Neural cell (in vitro differentiated cells): Measurements from ENCODE around the gene COL23A1. TPM values are rescaled to one million over a fixed set of nuclear protein-coding genes. Genes with fewer than 3 reads are reported as not detected.

Experiments
- H2AFZ ChIP-seq: fragments of 200-600, 300-800 bp; sonication (generic), shearing (Covaris generic); 2 replicates; pipeline ENCODE4 v1.6.0; 2014; ENCODE audit warnings: low read depth, mild to moderate bottlenecking, antibody characterized with exemption, low read length, moderate library complexity
- H3F3A ChIP-seq: fragments of 200-600 bp; shearing (Covaris generic); 2 replicates; pipeline ENCODE4 v1.6.1; 2016; ENCODE audit warnings: mild to moderate bottlenecking, moderate library complexity, mixed read lengths, antibody characterized with exemption, low read length; ENCODE audit not compliant: insufficient read depth, poor library complexity, severe bottlenecking
- H3K27ac ChIP-seq: fragments of 200-600, 300-800 bp; sonication (generic), shearing (Covaris generic); 2 replicates; pipeline ENCODE4 v1.5.1; 2014; ENCODE audit warnings: mild to moderate bottlenecking, low read length, moderate library complexity
- H3K27me3 ChIP-seq: fragments of 300-800, 200-600 bp; sonication (generic), shearing (Covaris generic); 2 replicates; pipeline ENCODE4 v1.6.0; 2014; ENCODE audit warnings: mild to moderate bottlenecking, low read depth, low read length, moderate library complexity; ENCODE audit not compliant: insufficient read depth
- H3K36me3 ChIP-seq: fragments of 300-800, 200-600 bp; sonication (generic), shearing (Covaris generic); 2 replicates; pipeline ENCODE4 v1.5.1; 2014; ENCODE audit warnings: mild to moderate bottlenecking, antibody characterized with exemption, low read length, moderate library complexity; ENCODE audit not compliant: insufficient read depth
- H3K4me2 ChIP-seq: fragments of 300-800, 200-600 bp; sonication (generic), shearing (Covaris generic); 2 replicates; pipeline ENCODE4 v1.6.0; 2014; ENCODE audit warnings: mild to moderate bottlenecking, low read length
- H3K4me3 ChIP-seq: fragments of 300-800, 200-600 bp; sonication (generic), shearing (Covaris generic); 2 replicates; pipeline ENCODE4 v1.5.1; 2014; ENCODE audit warnings: mild to moderate bottlenecking, low read length, moderate library complexity
- H3K79me2 ChIP-seq: fragments of 200-600 bp; shearing (Covaris generic); replicated peaks from 2 replicates; pipeline ENCODE4 v1.6.0; 2014; ENCODE audit warnings: mild to moderate bottlenecking, low read length, moderate library complexity; ENCODE audit not compliant: insufficient read depth
- H3K9ac ChIP-seq: fragments of 300-800, 200-600 bp; sonication (generic), shearing (Covaris generic); 2 replicates; pipeline ENCODE4 v1.6.1; 2016; ENCODE audit warnings: mild to moderate bottlenecking, low read length, mixed read lengths
- H3K9me2 ChIP-seq: fragments of 200-600 bp; shearing (Covaris generic); 2 replicates; pipeline ENCODE4 v1.6.1; 2016; ENCODE audit warnings: mild to moderate bottlenecking, low read length, mixed read lengths; ENCODE audit not compliant: insufficient read depth
- H3K9me3 ChIP-seq: fragments of 200-600, 300-800 bp; sonication (generic), shearing (Covaris generic); 2 replicates; pipeline ENCODE4 v1.6.1; 2016; ENCODE audit warnings: mild to moderate bottlenecking, mixed run types, low read length, moderate library complexity, mixed read lengths
- H4K20me1 ChIP-seq: fragments of 200-600 bp; shearing (Covaris generic); 2 replicates; pipeline ENCODE4 v1.6.1; 2016; ENCODE audit warnings: mild to moderate bottlenecking, mixed run types; ENCODE audit not compliant: insufficient read depth
- EP300 ChIP-seq: fragments of 450-650 bp; conservative IDR thresholded peaks from 2 replicates; pipeline ENCODE4 v1.6.1; 2014; ENCODE audit warnings: antibody characterized with exemption, mild to moderate bottlenecking, moderate library complexity; ENCODE audit not compliant: poor library complexity, severe bottlenecking
- EZH2 ChIP-seq: fragments of 200-600, 300-800 bp; shearing (Covaris generic), sonication (generic); IDR thresholded peaks from 2 replicates; pipeline ENCODE4 v1.6.1; 2014; ENCODE audit warnings: antibody characterized with exemption, low read length, borderline replicate concordance, mild to moderate bottlenecking; ENCODE audit not compliant: insufficient read depth, poor library complexity, severe bottlenecking
- MXI1 ChIP-seq: fragments of 450-650 bp; conservative IDR thresholded peaks from 2 replicates; pipeline ENCODE4 v1.6.1; 2014; ENCODE audit warnings: antibody characterized with exemption, mild to moderate bottlenecking; ENCODE audit not compliant: poor library complexity, severe bottlenecking
- POLR2AphosphoS5 ChIP-seq: IDR thresholded peaks from 2 replicates; pipeline ENCODE4 v1.6.1; 2012
- RAD21 ChIP-seq: fragments of 450-650 bp; conservative IDR thresholded peaks from 2 replicates; pipeline ENCODE4 v1.6.1; 2014; ENCODE audit warnings: antibody characterized with exemption, mild to moderate bottlenecking, moderate library complexity
- REST ChIP-seq: IDR thresholded peaks from 2 replicates; pipeline ENCODE4 v1.6.1; 2012; ENCODE audit warnings: borderline replicate concordance
- SMC3 ChIP-seq: fragments of 450-650 bp; conservative IDR thresholded peaks from 2 replicates; pipeline ENCODE4 v1.6.1; 2014; ENCODE audit warnings: antibody characterized with exemption, mild to moderate bottlenecking, moderate library complexity; ENCODE audit not compliant: poor library complexity
- TAF1 ChIP-seq: IDR thresholded peaks from 2 replicates; pipeline ENCODE4 v1.6.1; 2012; ENCODE audit warnings: low read depth
- polyA plus RNA-seq: library from polyadenylated mRNA; depleted of rRNA; stranded (reverse); fragments of >200 nt; gene quantifications from 2 replicates; pipeline ENCODE4 v1.2.3, GENCODE V29; 2014
- TF ChIP-seq, protein P1 (sequence below): fragments of 450-650 bp; IDR thresholded peaks from 2 replicates; pipeline ENCODE4 v1.5.1; 2014; ENCODE audit warnings: antibody characterized with exemption, mild to moderate bottlenecking, moderate library complexity; ENCODE audit not compliant: poor library complexity, severe bottlenecking

The COL23A1 gene
- polyA plus RNA-seq, 1 donor from 2014 or later: not detected

DNA sequence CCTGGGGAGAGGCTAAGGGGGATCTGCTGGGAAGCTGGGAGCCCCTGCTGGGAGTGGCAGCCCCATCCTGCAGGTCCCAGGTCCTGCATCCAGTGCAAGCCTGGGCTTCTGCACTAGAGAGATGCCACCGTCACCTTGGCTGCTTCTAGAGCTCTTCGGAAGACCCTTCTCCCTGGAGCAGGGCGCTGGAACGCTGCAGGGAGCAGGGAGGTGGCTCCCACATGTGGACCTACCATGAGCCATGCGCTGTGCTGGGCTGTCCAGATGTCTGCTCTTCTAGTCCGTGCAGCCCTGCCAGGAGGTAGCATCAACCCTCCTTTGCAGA is 266.7 kb downstream of the COL23A1 start:
- Histone ChIP-seq H3K27me3 (no peaks in the 10 kb centered on the region), H3K9me2 (no peaks in the 10 kb centered on the region), H3K4me3 (no peak overlapping the region), H3K4me2 (no peak overlapping the region), H3K79me2 (no peaks in the 10 kb centered on the region), H4K20me1 (no peaks in the 10 kb centered on the region), H3K27ac (no peak overlapping the region), H3K9ac (no peak overlapping the region), H3F3A (no peaks in the 10 kb centered on the region), H3K9me3 (no peaks in the 10 kb centered on the region), H2AFZ (no peak overlapping the region), H3K36me3 (no peaks in the 10 kb centered on the region)
- TF ChIP-seq, protein P1, sequence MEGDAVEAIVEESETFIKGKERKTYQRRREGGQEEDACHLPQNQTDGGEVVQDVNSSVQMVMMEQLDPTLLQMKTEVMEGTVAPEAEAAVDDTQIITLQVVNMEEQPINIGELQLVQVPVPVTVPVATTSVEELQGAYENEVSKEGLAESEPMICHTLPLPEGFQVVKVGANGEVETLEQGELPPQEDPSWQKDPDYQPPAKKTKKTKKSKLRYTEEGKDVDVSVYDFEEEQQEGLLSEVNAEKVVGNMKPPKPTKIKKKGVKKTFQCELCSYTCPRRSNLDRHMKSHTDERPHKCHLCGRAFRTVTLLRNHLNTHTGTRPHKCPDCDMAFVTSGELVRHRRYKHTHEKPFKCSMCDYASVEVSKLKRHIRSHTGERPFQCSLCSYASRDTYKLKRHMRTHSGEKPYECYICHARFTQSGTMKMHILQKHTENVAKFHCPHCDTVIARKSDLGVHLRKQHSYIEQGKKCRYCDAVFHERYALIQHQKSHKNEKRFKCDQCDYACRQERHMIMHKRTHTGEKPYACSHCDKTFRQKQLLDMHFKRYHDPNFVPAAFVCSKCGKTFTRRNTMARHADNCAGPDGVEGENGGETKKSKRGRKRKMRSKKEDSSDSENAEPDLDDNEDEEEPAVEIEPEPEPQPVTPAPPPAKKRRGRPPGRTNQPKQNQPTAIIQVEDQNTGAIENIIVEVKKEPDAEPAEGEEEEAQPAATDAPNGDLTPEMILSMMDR: no peak
- TF ChIP-seq SMC3: no peak
- TF ChIP-seq TAF1: no peak
- TF ChIP-seq MXI1: no peak
- no peak for TF ChIP-seq POLR2AphosphoS5
- no peak for TF ChIP-seq EP300
- no peak for TF ChIP-seq REST
- TF ChIP-seq RAD21: no peak
- TF ChIP-seq EZH2: no peak

DNA sequence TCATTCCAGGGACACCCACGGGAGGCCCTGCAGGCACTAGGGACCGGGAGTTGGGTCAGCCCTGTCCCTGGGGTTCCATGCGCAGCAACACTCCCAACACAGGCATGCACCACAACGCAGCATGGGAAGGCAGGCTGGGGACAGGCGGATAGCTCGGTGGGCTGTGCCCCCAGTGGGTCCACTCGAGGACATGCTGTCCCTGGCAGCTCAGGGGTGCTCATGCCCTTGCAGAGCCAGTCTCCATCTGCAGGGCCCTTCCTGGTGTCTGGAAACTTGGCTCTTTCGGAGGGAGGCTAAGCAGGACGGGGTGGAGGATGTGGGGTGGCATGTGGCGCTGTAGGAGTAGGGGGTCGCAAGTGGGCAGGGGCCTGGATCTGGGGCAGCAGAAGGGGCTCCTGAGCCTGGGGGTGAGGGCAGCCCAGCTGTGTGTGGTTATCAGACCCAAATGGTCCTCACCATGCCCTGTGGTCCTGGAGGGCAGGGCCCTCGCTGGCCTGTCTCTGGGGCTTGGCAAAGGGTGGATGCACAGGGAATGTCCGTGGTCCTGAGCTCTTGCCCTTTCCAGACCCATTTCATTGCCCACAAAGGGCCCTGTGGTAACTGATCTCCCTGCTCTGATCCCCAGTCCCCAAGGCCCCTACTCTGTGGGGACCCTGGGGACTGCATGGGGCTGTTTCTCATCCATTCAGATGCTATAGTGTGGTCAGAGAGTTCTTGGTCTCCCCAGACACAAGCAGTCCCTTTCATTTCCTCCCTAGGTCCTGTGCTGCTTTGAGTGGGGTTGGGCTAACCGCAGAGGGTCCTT is 267.3 kb downstream of the COL23A1 start:
- H3K4me2 ChIP-seq: no peak overlapping the region
- no peaks in the 10 kb centered on the region for H3K9me2 ChIP-seq
- H3F3A ChIP-seq: no peaks in the 10 kb centered on the region
- no peak overlapping the region for H3K27ac ChIP-seq
- no peaks in the 10 kb centered on the region for H3K27me3 ChIP-seq
- H3K36me3 ChIP-seq: no peaks in the 10 kb centered on the region
- no peak overlapping the region for H3K9ac ChIP-seq
- no peak overlapping the region for H3K4me3 ChIP-seq
- H4K20me1 ChIP-seq: no peaks in the 10 kb centered on the region
- TF ChIP-seq, protein P1: no peak
- TF ChIP-seq EZH2: no peak
- TF ChIP-seq TAF1: no peak
- no peak for TF ChIP-seq EP300
- no peak for TF ChIP-seq REST
- no peak for TF ChIP-seq SMC3
- no peak for TF ChIP-seq POLR2AphosphoS5
- TF ChIP-seq RAD21: no peak
- no peak for TF ChIP-seq MXI1
- H2AFZ ChIP-seq: no peak overlapping the region
- no peaks in the 10 kb centered on the region for H3K79me2 ChIP-seq
- H3K9me3 ChIP-seq: no peaks in the 10 kb centered on the region
